GM12875 (cell line): ENCODE results near the gene CCDC85C.
A peak's percentile ranks its signal among the peaks of the same experiment; 100 is the strongest.

Experiments used
- H3K4me3 ChIP-seq: one replicate; pipeline ENCODE4 v1.5.1; 2011; ENCODE audit warnings: low read depth, low read length, control low read depth
- TF ChIP-seq, protein P1 (sequence below): IDR thresholded peaks from 2 replicates; pipeline ENCODE4 v1.5.1; 2011; ENCODE audit warnings: low read depth, mild to moderate bottlenecking, control low read depth, inconsistent platforms, low read length, moderate library complexity, borderline replicate concordance; ENCODE audit not compliant: insufficient read depth

Gene CCDC85C

GRCh38 chr14:99579903-99580571 lies 24.0 kb downstream of the CCDC85C start:
- H3K4me3 ChIP-seq = no peak overlapping the region
- TF ChIP-seq, protein P1, sequence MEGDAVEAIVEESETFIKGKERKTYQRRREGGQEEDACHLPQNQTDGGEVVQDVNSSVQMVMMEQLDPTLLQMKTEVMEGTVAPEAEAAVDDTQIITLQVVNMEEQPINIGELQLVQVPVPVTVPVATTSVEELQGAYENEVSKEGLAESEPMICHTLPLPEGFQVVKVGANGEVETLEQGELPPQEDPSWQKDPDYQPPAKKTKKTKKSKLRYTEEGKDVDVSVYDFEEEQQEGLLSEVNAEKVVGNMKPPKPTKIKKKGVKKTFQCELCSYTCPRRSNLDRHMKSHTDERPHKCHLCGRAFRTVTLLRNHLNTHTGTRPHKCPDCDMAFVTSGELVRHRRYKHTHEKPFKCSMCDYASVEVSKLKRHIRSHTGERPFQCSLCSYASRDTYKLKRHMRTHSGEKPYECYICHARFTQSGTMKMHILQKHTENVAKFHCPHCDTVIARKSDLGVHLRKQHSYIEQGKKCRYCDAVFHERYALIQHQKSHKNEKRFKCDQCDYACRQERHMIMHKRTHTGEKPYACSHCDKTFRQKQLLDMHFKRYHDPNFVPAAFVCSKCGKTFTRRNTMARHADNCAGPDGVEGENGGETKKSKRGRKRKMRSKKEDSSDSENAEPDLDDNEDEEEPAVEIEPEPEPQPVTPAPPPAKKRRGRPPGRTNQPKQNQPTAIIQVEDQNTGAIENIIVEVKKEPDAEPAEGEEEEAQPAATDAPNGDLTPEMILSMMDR = no peak

DNA sequence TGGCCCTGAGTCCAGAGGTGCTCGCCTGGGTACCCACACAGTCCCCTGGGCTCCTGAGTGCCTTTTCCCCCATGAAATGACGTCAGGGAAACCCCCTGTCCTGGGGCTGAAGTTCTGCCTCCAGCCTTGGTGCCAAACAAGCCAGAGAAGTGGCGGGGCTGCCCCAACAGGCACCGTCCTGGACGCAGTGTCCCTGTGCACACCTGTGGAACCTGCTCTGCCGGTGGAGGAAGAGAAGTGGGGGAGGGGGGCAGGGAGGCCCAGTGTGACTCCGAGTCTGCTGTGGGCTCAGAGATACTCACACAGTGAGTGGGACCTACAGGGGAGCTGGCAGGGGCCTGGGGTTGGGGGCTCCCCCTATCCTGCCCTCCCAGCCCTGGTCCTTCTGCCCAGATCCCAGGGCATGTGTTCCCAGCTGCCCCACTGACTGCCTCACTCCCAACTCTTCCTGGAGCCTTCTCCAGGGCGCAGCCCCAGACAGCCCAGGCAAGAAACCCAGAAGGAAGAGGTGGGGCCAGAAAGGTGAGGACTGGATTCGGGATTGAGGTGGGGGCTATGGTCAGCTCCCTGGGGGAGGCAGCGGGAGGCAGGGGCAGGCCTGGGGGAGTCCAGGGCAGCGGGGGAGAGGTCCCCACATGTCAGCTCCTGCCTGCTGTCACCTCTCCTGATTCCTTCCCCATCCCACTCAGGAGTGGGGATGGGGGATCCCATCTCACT lies 24.7 kb downstream of the CCDC85C start:
- TF ChIP-seq, protein P1 = no peak
- no peak overlapping the region for H3K4me3 ChIP-seq

DNA sequence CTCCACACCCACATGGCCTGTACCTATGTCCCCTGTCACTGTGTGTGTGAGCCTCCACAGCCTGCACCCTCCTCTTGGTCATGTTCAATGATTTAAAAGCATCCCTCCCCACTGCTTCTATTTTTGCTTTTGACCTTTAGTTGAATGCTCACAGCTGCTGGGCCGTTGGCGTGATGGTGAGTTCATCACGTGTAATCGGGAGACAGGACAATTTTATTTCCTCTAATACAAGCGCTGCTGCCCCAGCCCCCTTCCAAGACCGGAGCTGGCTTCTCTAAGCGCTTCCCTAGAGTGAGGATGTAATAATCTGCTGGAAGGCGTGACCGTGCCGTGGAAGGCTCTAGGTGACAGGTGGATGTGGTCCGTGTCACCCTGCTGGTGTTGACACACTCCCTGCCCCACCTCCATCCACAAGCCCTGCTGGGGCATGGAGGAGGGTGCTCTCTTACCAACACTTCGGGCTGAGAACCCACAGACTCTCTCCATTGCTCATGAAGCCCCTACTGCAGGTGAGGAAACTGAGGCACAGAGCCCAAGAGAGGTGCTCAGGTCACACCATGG lies 25.4 kb downstream of the CCDC85C start:
- no peak overlapping the region for H3K4me3 ChIP-seq
- TF ChIP-seq, protein P1 = no peak

DNA sequence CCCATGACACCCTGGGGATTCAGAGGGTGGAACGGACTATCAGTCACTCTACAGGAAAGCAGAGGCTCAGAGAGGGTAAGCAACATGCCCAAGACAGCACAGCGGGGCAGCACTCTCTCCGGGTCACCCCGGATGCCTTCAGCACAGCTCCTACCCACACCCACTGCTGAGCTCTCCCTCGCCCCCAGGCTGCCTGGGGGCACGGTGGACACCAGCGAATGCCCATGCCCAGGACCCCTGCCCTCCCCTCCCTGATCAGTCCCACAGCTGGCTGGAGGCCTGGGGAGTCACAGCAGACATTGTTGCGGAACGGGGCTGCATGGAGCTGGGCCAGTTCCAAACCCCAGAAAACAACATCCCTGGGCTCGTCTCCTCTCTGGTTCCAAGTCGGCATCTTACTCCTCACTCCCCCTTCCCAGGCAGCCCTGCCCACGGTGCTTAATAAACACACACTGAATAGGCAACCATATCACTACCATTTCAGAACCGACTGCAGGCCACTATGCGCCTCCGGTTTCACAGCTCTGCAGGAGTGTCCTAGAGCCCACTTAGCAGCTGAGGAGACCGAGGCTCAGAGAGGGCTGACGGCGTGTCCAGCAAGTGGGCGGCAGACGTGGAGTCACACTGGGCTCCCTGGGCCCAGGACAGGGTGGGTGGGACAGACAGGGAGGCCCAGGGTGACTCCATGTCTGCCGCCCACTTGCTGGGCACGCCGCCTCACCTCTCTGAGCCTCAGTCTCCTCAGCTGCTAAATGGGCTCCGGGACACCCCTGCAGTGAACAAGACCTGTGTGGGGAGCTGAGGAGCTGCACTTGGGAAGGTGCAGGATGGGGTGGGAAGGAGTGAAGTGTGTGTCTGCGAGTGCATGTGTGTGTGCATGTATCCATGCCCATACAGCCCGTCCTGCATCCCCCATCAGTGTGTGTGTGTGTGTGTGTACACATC lies 27.0 kb downstream of the CCDC85C start:
- no peak overlapping the region for H3K4me3 ChIP-seq
- TF ChIP-seq, protein P1 = no peak

- H3K4me3 ChIP-seq = no peak overlapping the region
- TF ChIP-seq, protein P1 = no peak
Measured at GRCh38 chr14:99576304-99576703, 27.7 kb downstream of the CCDC85C start.

GRCh38 chr14:99575043-99576023 lies 28.7 kb downstream of the CCDC85C start:
- H3K4me3 ChIP-seq = no peak overlapping the region

More at GRCh38 chr14:99575043-99576023, 28.7 kb downstream of the CCDC85C start:
- TF ChIP-seq, protein P1 = peak; percentile 22; the same call in 1 of the 2 replicates
